DMS53 treated with DMSO at 0.1 percent for 48 hours (cell line): ENCODE measurements around the gene PRORP.
"Not testable (repeated sequence)": the region's sequence is repeated elsewhere in the genome, so short reads cannot be mapped to it uniquely, and the experiment has no call there.

Experiments
- DNase-seq: peaks from one replicate; lab custom pipeline; 2025; ENCODE audit not compliant: unreplicated experiment; lab: John Stamatoyannopoulos, UW

PRORP gene

GRCh38 chr14:35134329-35135123, 12.2 kb downstream of the PRORP start:
- no peak for DNase-seq

- DNase-seq: no peak
Measured at GRCh38 chr14:35138585-35138984, 16.2 kb downstream of the PRORP start.

GRCh38 chr14:35140718-35141581, 18.6 kb downstream of the PRORP start:
- peak; percentile 22 for DNase-seq

- DNase-seq: no peak
Measured at GRCh38 chr14:35144029-35144428, 21.7 kb downstream of the PRORP start.

GRCh38 chr14:35146711-35147149, 24.4 kb downstream of the PRORP start:
- no peak for DNase-seq

GRCh38 chr14:35147186-35147585, 24.8 kb downstream of the PRORP start:
- DNase-seq: no peak

- DNase-seq: no peak
Measured at GRCh38 chr14:35147711-35148110, 25.4 kb downstream of the PRORP start.

GRCh38 chr14:35149239-35149638, 26.9 kb downstream of the PRORP start:
- DNase-seq: no peak

GRCh38 chr14:35152531-35152930, 30.2 kb downstream of the PRORP start:
- not testable (repeated sequence) for DNase-seq

- DNase-seq: no peak
Measured at GRCh38 chr14:35154016-35154415, 31.7 kb downstream of the PRORP start.

GRCh38 chr14:35155962-35156361, 33.6 kb downstream of the PRORP start:
- no peak for DNase-seq

GRCh38 chr14:35158491-35158890, 36.1 kb downstream of the PRORP start:
- DNase-seq: no peak

- DNase-seq: no peak
Measured at GRCh38 chr14:35158951-35159653, 36.8 kb downstream of the PRORP start.

- DNase-seq: peak; percentile 48
Measured at GRCh38 chr14:35159742-35160409, 37.5 kb downstream of the PRORP start.

- no peak for DNase-seq
Measured at GRCh38 chr14:35161231-35161630, 38.9 kb downstream of the PRORP start.

GRCh38 chr14:35163384-35163783, 41.0 kb downstream of the PRORP start:
- no peak for DNase-seq

GRCh38 chr14:35164849-35165248, 42.5 kb downstream of the PRORP start:
- DNase-seq: no peak

GRCh38 chr14:35167496-35167895, 45.1 kb downstream of the PRORP start:
- DNase-seq: no peak
